Endothelial cell of hepatic sinusoid (primary cell): ENCODE results near the gene DCAF12L2.
"Not testable (repeated sequence)": the region's sequence is repeated elsewhere in the genome, so short reads cannot be mapped to it uniquely, and the experiment has no call there.

Experiments
- in situ Hi-C: cut with HindIII; loops from 2 replicates; pipeline ENCODE4 v1.10.0; 2017; ENCODE audit warnings: low sequenced_read_pairs

The DCAF12L2 gene

GRCh38 chrX:126165721-126166461 is at the start of gene DCAF12L2:
TSS of gene DCAF12L2 (minus strand) at chrX:126166289. CDS start at chrX:126165924, 365 bp downstream.
- in situ Hi-C loops: no loop called here

- in situ Hi-C loops: not testable (repeated sequence)
Observed at GRCh38 chrX:126190888-126191287, 24.8 kb upstream of the DCAF12L2 start.

- in situ Hi-C loops: no loop called here
Observed at GRCh38 chrX:126177133-126177840, 11.2 kb upstream of the DCAF12L2 start.

- in situ Hi-C loops: no loop called here
Observed at GRCh38 chrX:126170720-126171119, 4.6 kb upstream of the DCAF12L2 start.

- in situ Hi-C loops: no loop called here
Observed at GRCh38 chrX:126167560-126167959, 1.5 kb upstream of the DCAF12L2 start.

- in situ Hi-C loops: no loop called here
Observed at GRCh38 chrX:126165401-126165720, 728 bp downstream of the DCAF12L2 start.

GRCh38 chrX:126164689-126165400 is 1.2 kb downstream of the DCAF12L2 start:
- in situ Hi-C loops: no loop called here

- in situ Hi-C loops: no loop called here
Observed at GRCh38 chrX:126164226-126164625, 1.9 kb downstream of the DCAF12L2 start.

- in situ Hi-C loops: no loop called here
Observed at GRCh38 chrX:126141014-126141413, 25.1 kb downstream of the DCAF12L2 start.

GRCh38 chrX:126137899-126138298 is 28.2 kb downstream of the DCAF12L2 start:
- in situ Hi-C loops: no loop called here

- in situ Hi-C loops: no loop called here
Observed at GRCh38 chrX:126124721-126125120, 41.4 kb downstream of the DCAF12L2 start.
